ENCODE measurements around the gene KIAA1217. TPM values are rescaled to one million over a fixed set of nuclear protein-coding genes. Genes with fewer than 3 reads are reported as not detected.

Gene KIAA1217
- total and polyA plus RNA-seq, 2 of the 4 experiments (the other 2 are of a cell fraction) = 3.4 to 4.4 TPM

- Histone ChIP-seq H3K27me3 (ENCODE audit: control insufficient read depth, insufficient read depth, low read length) (no peaks in the 10 kb centered on the region), H3K4me3 (ENCODE audit: insufficient read depth, low read depth, low read length) (no peak overlapping the region), H3K23ac (ENCODE audit: low read depth, low read length) (no peak overlapping the region), H2BK20ac (ENCODE audit: low read depth, low read length) (no peak overlapping the region), H3K9me1 (ENCODE audit: insufficient read depth, low read length) (no peaks in the 10 kb centered on the region), H4K5ac (ENCODE audit: low read depth, low read length) (no peak overlapping the region), H4K20me1 (ENCODE audit: insufficient read depth, low read length) (no peaks in the 10 kb centered on the region; the same call in 1 of the 2 replicates), H3K18ac (ENCODE audit: low read depth, low read length) (no peak overlapping the region), H3K27ac (ENCODE audit: insufficient read depth, low read length) (no peak overlapping the region), H2BK5ac (ENCODE audit: low read depth, low read length, poor library complexity, severe bottlenecking) (no peak overlapping the region), H3K56ac (ENCODE audit: extremely low read depth, insufficient read depth, low read length) (no peak overlapping the region), H3K79me1 (ENCODE audit: low read depth in 1 of 2, low read length in 2 of 2) (0 out of 4 replicates have a peak, but pooled peaks cover 5 to 11% of the 10 kb centered on the region in 2 experiments), H3K14ac (replicated peaks; ENCODE audit: low read depth, low read length) (no peak overlapping the region), H3K4me1 (ENCODE audit: control insufficient read depth, insufficient read depth, low read length) (no peaks in the 10 kb centered on the region), H3K9ac (ENCODE audit: low read depth, low read length) (no peak overlapping the region), H4K8ac (ENCODE audit: low read depth in 2 of 2, low read length in 2 of 2) (no peak overlapping the region), H2AFZ (replicated peaks; ENCODE audit: low read length, poor library complexity) (no peak overlapping the region), H2AK5ac (ENCODE audit: low read depth, low read length) (no peak overlapping the region), H3K4ac (ENCODE audit: low read depth, low read length) (no peak overlapping the region), H3K36me3 (ENCODE audit: control insufficient read depth, insufficient read depth, low read length) (peaks cover 18% of the 10 kb centered on the region), H3K4me2 (ENCODE audit: low read depth, low read length) (no peak overlapping the region), H2AK9ac (replicated peaks; ENCODE audit: low read depth, low read length, poor library complexity) (no peak overlapping the region), H2BK15ac (ENCODE audit: low read depth, low read length) (no peak overlapping the region), H3K9me3 (ENCODE audit: control insufficient read depth, insufficient read depth, low read length) (peaks cover 5% of the 10 kb centered on the region), H4K91ac (ENCODE audit: insufficient read depth, low read depth, low read length) (no peak overlapping the region), H2BK120ac (ENCODE audit: low read depth, low read length) (no peak overlapping the region)
- ATAC-seq (ENCODE audit: low read depth) = no peak
- in situ Hi-C loops (cut with MboI; ENCODE audit: low sequenced_read_pairs) (no loop called here), intact Hi-C loops (cut with micrococcal nuclease) (no loop called here), dilution Hi-C loops (cut with HindIII; ENCODE audit: low sequenced_read_pairs, unreplicated experiment) (no loop called here)
- WGBS, 2 experiments (ENCODE audit: extremely low coverage in 2 of 2, insufficient read length in 1 of 2) = no CpG with 5 or more reads among the region's 3 CpGs
- TF ChIP-seq POLR2A (IDR thresholded peaks at IDR 0.05; ENCODE audit: low read depth, low read length) = no peak
- TF ChIP-seq CHD1 (IDR thresholded peaks at IDR 0.05; ENCODE audit: low read depth, low read length) = no peak
- TF ChIP-seq ELK1 (IDR thresholded peaks at IDR 0.05; ENCODE audit: borderline replicate concordance, low read depth, low read length) = no peak
- no peak for TF ChIP-seq CEBPB (IDR thresholded peaks at IDR 0.05; ENCODE audit: low read depth, low read length)
- no peak for TF ChIP-seq NFE2L2 (IDR thresholded peaks at IDR 0.05; ENCODE audit: low read depth, low read length)
- no peak for TF ChIP-seq RAD21 (IDR thresholded peaks at IDR 0.05; ENCODE audit: low read length)
- TF ChIP-seq RCOR1 (IDR thresholded peaks at IDR 0.05; ENCODE audit: insufficient replicate concordance, low read length) = no peak
- TF ChIP-seq MAZ (IDR thresholded peaks at IDR 0.05; ENCODE audit: borderline replicate concordance, low read depth, low read length) = no peak
- TF ChIP-seq MXI1 (IDR thresholded peaks at IDR 0.05; ENCODE audit: borderline replicate concordance, low read depth, low read length) = no peak
- TF ChIP-seq CTCF (conservative IDR thresholded peaks at IDR 0.05; ENCODE audit: low read depth, low read length) = no peak
- TF ChIP-seq USF2 (IDR thresholded peaks at IDR 0.05; ENCODE audit: low read depth, low read length) = no peak
- no peak for TF ChIP-seq BHLHE40 (IDR thresholded peaks at IDR 0.05; ENCODE audit: low read depth, low read length)
- no peak for TF ChIP-seq MAFK (IDR thresholded peaks at IDR 0.05; ENCODE audit: low read depth, low read length)
- TF ChIP-seq SMC3 (IDR thresholded peaks at IDR 0.05; ENCODE audit: low read depth, low read length) = no peak
- no peak for TF ChIP-seq FOS (IDR thresholded peaks at IDR 0.05; ENCODE audit: low read depth, low read length)
- POLR2A ChIA-PET (ENCODE audit: unreplicated experiment) = no interaction called here
- CTCF ChIA-PET = no interaction called here
- no peak for DNase-seq
- no TSS peak for BruUV-seq (replicated peaks)
Observed at GRCh38 chr10:24475598-24475997, 266.7 kb downstream of the KIAA1217 start.
